HepG2 (cell line): ENCODE measurements around the gene CDH13. TPM values are rescaled to one million over a fixed set of nuclear protein-coding genes. Genes with fewer than 3 reads are reported as not detected.

Experiments
- ATAC-seq: fragments of 200-7000 bp; cut with Tn5 transposase; 3 replicates; pipeline ENCODE4 v1.9.1; 2020; ENCODE audit warnings: mild to moderate bottlenecking, moderate library complexity
- BruUV-seq: library from RNA; stranded (reverse); fragments of 400-500 nt; replicated peaks from 2 replicates; lab custom pipeline; 2021; lab: Mats Ljungman, UMichigan
- CTCF ChIA-PET: fragments of 300-600 bp; formaldehyde crosslinking; extraction: SDS; loops from one replicate; lab custom pipeline; 2021; ENCODE audit warnings: low total read pairs, inconsistent platforms, low intra/inter-chr PET ratio; lab: Yijun Ruan, JAX
- POLR2A ChIA-PET: fragments of 350-600 bp; sonication (Branson Sonifier 250); formaldehyde crosslinking; loops from one replicate; lab custom pipeline; 2020; ENCODE audit warnings: antibody characterized with exemption, inconsistent platforms; lab: Yijun Ruan, JAX
- DNase-seq: peaks from one replicate; pipeline ENCODE4 v3.0.0-alpha.2; 2015; ENCODE audit warnings: low spot score
- FAIRE-seq: peaks from 3 replicates; lab custom pipeline; 2011; peaks lifted over from hg19 to GRCh38; lab: Jason Lieb, UNC
- H2AFZ ChIP-seq: one replicate; pipeline ENCODE4 v1.6.1; 2011; ENCODE audit warnings: low read length, inconsistent platforms
- H3K27ac ChIP-seq: fragments of 300-600 bp; 3 replicates; pipeline ENCODE4 v1.8.0; 2011; ENCODE audit warnings: mixed run types, mild to moderate bottlenecking, mixed read lengths, low read length, inconsistent platforms; ENCODE audit not compliant: insufficient read depth; ENCODE audit errors: extremely low read length
- H3K27me3 ChIP-seq, 2 experiments: fragments of 200-600 bp in 1 of 2; 2 replicates in 1 of 2; 3 replicates in 1 of 2; pipeline versions ENCODE4 v1.6.0 to v1.8.0; 2011; ENCODE audit warnings: low read length in 2 of 2, mild to moderate bottlenecking in 2 of 2, moderate library complexity in 2 of 2, inconsistent platforms in 1 of 2; ENCODE audit not compliant: insufficient read depth in 2 of 2, control insufficient read depth in 1 of 2
- H3K36me3 ChIP-seq, 2 experiments: fragments of 200-600 bp in 1 of 2; replicated peaks in 1 of 2; 2 replicates in 1 of 2; 3 replicates in 1 of 2; pipeline versions ENCODE4 v1.5.1 to v1.8.0; 2011; ENCODE audit warnings: low read length in 2 of 2, inconsistent platforms in 1 of 2; ENCODE audit not compliant: insufficient read depth in 2 of 2, control insufficient read depth in 1 of 2
- H3K4me1 ChIP-seq: 2 replicates; pipeline ENCODE4 v1.5.1; 2012; ENCODE audit warnings: low read length, inconsistent platforms; ENCODE audit not compliant: insufficient read depth
- H3K4me2 ChIP-seq: 2 replicates; pipeline ENCODE4 v1.6.0; 2011; ENCODE audit warnings: low read depth, low read length, inconsistent platforms
- H3K4me3 ChIP-seq, 3 experiments: fragments of 200-600 bp in 1 of 3; sonication (generic), shearing (Covaris generic) in 1 of 3; replicated peaks in 1 of 3; 2 replicates each; pipeline ENCODE4 v1.5.1; 2011 to 2016; ENCODE audit warnings: low read length in 3 of 3, inconsistent platforms in 2 of 3, low read depth in 2 of 3, mild to moderate bottlenecking in 2 of 3, control low read depth in 1 of 3, mixed read lengths in 1 of 3; ENCODE audit not compliant: insufficient read depth in 1 of 3
- H3K79me2 ChIP-seq: one replicate; pipeline ENCODE4 v1.6.1; 2011; ENCODE audit warnings: low read length, inconsistent platforms; ENCODE audit not compliant: insufficient read depth
- H3K9ac ChIP-seq: 2 replicates; pipeline ENCODE4 v1.6.0; 2011; ENCODE audit warnings: mild to moderate bottlenecking, low read depth, low read length, inconsistent platforms; ENCODE audit not compliant: insufficient read depth
- H3K9me3 ChIP-seq: 2 replicates; pipeline ENCODE4 v1.5.1; 2012; ENCODE audit warnings: mild to moderate bottlenecking, low read length
- H4K20me1 ChIP-seq: 2 replicates; pipeline ENCODE4 v1.6.0; 2011; ENCODE audit warnings: inconsistent platforms, mild to moderate bottlenecking, low read length, moderate library complexity; ENCODE audit not compliant: insufficient read depth
- DZIP1 ChIP-seq: sonication (generic); formaldehyde crosslinking; IDR thresholded peaks from 2 replicates; pipeline ENCODE4 v1.5.0; 2020; ENCODE audit warnings: mild to moderate bottlenecking, missing genetic modification reagents
- GTF3A ChIP-seq: sonication (generic); formaldehyde crosslinking; conservative IDR thresholded peaks from 2 replicates; pipeline ENCODE4 v1.4.0; 2020; ENCODE audit warnings: mild to moderate bottlenecking, missing genetic modification reagents
- NFE2L1 ChIP-seq: sonication (generic); formaldehyde crosslinking; IDR thresholded peaks from 2 replicates; pipeline ENCODE4 v1.4.0; 2020; ENCODE audit warnings: missing genetic modification reagents, mild to moderate bottlenecking, borderline replicate concordance
- NR0B2 ChIP-seq: sonication (generic); formaldehyde crosslinking; IDR thresholded peaks from 2 replicates; pipeline ENCODE4 v1.4.0; 2020; ENCODE audit warnings: mild to moderate bottlenecking, missing genetic modification reagents
- PAXIP1 ChIP-seq: sonication (generic); formaldehyde crosslinking; conservative IDR thresholded peaks from 2 replicates; pipeline ENCODE4 v1.4.0; 2020; ENCODE audit warnings: mild to moderate bottlenecking, missing genetic modification reagents, moderate library complexity
- PREB ChIP-seq: sonication (generic); formaldehyde crosslinking; IDR thresholded peaks from 2 replicates; pipeline ENCODE4 v1.4.0; 2020; ENCODE audit warnings: missing genetic modification reagents
- RBFOX2 ChIP-seq: fragments of 200-400 bp; formaldehyde crosslinking; IDR thresholded peaks from 2 replicates; pipeline ENCODE4 v1.6.1; 2017; ENCODE audit warnings: low read depth, mild to moderate bottlenecking, low read length
- RFXAP ChIP-seq: sonication (generic); formaldehyde crosslinking; IDR thresholded peaks from 2 replicates; pipeline ENCODE4 v1.4.0; 2020; ENCODE audit warnings: missing genetic modification reagents, borderline replicate concordance
- SMYD3 ChIP-seq: sonication (generic); formaldehyde crosslinking; IDR thresholded peaks from 2 replicates; pipeline ENCODE4 v1.8.1; 2023; ENCODE audit warnings: mild to moderate bottlenecking, missing genetic modification reagents
- ZFP36L2 ChIP-seq: sonication (generic); formaldehyde crosslinking; IDR thresholded peaks from 2 replicates; pipeline ENCODE4 v1.4.0; 2020; ENCODE audit warnings: missing genetic modification reagents
- ZGPAT ChIP-seq: IDR thresholded peaks from 2 replicates; pipeline ENCODE4 v1.6.1; 2016; ENCODE audit warnings: mild to moderate bottlenecking
- ZNF30 ChIP-seq: sonication (generic); formaldehyde crosslinking; IDR thresholded peaks from 2 replicates; pipeline ENCODE4 v1.5.0; 2020; ENCODE audit warnings: mild to moderate bottlenecking, missing genetic modification reagents
- ZNF34 ChIP-seq: sonication (generic); formaldehyde crosslinking; IDR thresholded peaks from 2 replicates; pipeline ENCODE4 v1.4.0; 2020; ENCODE audit warnings: mild to moderate bottlenecking, missing genetic modification reagents, borderline replicate concordance
- ZNF570 ChIP-seq: sonication (generic); formaldehyde crosslinking; IDR thresholded peaks from 2 replicates; pipeline ENCODE4 v1.4.0; 2020; ENCODE audit warnings: mild to moderate bottlenecking, missing genetic modification reagents, borderline replicate concordance
- ZNF773 ChIP-seq: sonication (generic); formaldehyde crosslinking; IDR thresholded peaks from 2 replicates; pipeline ENCODE4 v1.4.0; 2020; ENCODE audit warnings: missing genetic modification reagents, borderline replicate concordance
- ZNF790 ChIP-seq: sonication (generic); formaldehyde crosslinking; IDR thresholded peaks from 2 replicates; pipeline ENCODE4 v1.8.0; 2022; ENCODE audit warnings: missing genetic modification reagents, mild to moderate bottlenecking, borderline replicate concordance
- WGBS: methylation state at CpG from one replicate; pipeline ENCODE4 v1.1.6; 2017; ENCODE audit warnings: low lambda C conversion rate; 5-methylcytosine and 5-hydroxymethylcytosine counted together
- in situ Hi-C: cut with HindIII; loops from 2 replicates; pipeline ENCODE4 v1.10.0; 2017; ENCODE audit warnings: low pct_unique_long_range_greater_than_20kb; ENCODE audit not compliant: extremely low pct_ligation_motif_present
- intact Hi-C: fragments of 100-400 bp; cut with micrococcal nuclease; formaldehyde crosslinking; loops from one replicate; pipeline ENCODE4 v1.10.0; 2022; ENCODE audit not compliant: unreplicated experiment
- polyA plus RNA-seq, 8 experiments: library from polyadenylated mRNA; depleted of rRNA in 3 of 8; stranded (reverse) in 7 of 8; unstranded in 1 of 8; fragments of >200 nt; fragmentation: Illumina TruSeq in 4 of 8; extraction: Trizol in 4 of 8; gene quantifications; 2 replicates each; pipeline versions ENCODE4 v1.2.1 to v1.2.3, GENCODE V29; 2011 to 2016; ENCODE audit warnings: low read depth in 4 of 8, missing spikeins in 1 of 8, mixed read lengths in 1 of 8; ENCODE audit not compliant: insufficient read depth in 1 of 8
- total RNA-seq, 5 experiments: library from RNA; depleted of rRNA; stranded (reverse); fragments of >200 nt; fragmentation: Illumina TruSeq; extraction: Trizol; gene quantifications; 2 replicates each; pipeline ENCODE4 v1.2.3, GENCODE V29; 2016; ENCODE audit warnings: low read depth in 1 of 5

CDH13 gene
- total and polyA plus RNA-seq, 2 of the 13 experiments (the other 11 are each of a cell fraction or from before 2014, with no cell fraction given) = not detected

- H3K9me3 ChIP-seq = no peaks in the 10 kb centered on the region
- 0% methylated on average over 3 of the region's 3 CpGs for WGBS
- BruUV-seq = no TSS peak
- intact Hi-C loops = no loop called here
- H3K4me2 ChIP-seq = no peak overlapping the region
- peaks cover 0 to 5% of the 10 kb centered on the region in 2 experiments; a peak in 2 of 5 replicates for H3K27me3 ChIP-seq
- no peak for DNase-seq
- no peaks in the 10 kb centered on the region for H3K4me1 ChIP-seq
- no peaks in the 10 kb centered on the region for H3K79me2 ChIP-seq
- no peak for ATAC-seq
- ChIA-PET CTCF (no interaction called here), POLR2A (no interaction called here)
- no peak overlapping the region for H3K27ac ChIP-seq
- no peaks in the 10 kb centered on the region for H4K20me1 ChIP-seq
- H3K9ac ChIP-seq = no peak overlapping the region
- H2AFZ ChIP-seq = no peak overlapping the region
- no peak overlapping the region for H3K4me3 ChIP-seq
- in situ Hi-C loops = no loop called here
- no peaks in the 10 kb centered on the region for H3K36me3 ChIP-seq
- FAIRE-seq = no peak
- no peak for TF ChIP-seq ZNF570 (CRISPR knock-in tag)
- no peak for TF ChIP-seq RBFOX2
- TF ChIP-seq RFXAP (CRISPR knock-in tag) = no peak
- no peak for TF ChIP-seq ZNF34 (CRISPR knock-in tag)
- TF ChIP-seq DZIP1 (CRISPR knock-in tag) = no peak
- no peak for TF ChIP-seq SMYD3 (CRISPR knock-in tag)
- no peak for TF ChIP-seq PREB
- TF ChIP-seq PAXIP1 (CRISPR knock-in tag) = no peak
- no peak for TF ChIP-seq ZNF790
- TF ChIP-seq ZGPAT (CRISPR knock-in tag) = no peak
- TF ChIP-seq ZNF773 = no peak
- no peak for TF ChIP-seq ZNF30
- no peak for TF ChIP-seq NFE2L1 (CRISPR knock-in tag)
- no peak for TF ChIP-seq GTF3A (CRISPR knock-in tag)
- TF ChIP-seq NR0B2 (CRISPR knock-in tag) = no peak
- TF ChIP-seq ZFP36L2 = no peak
Measured at GRCh38 chr16:83711069-83711468, 1084.3 kb downstream of the CDH13 start.
